GM18505 (cell line): ENCODE data around the gene LPCAT1.
"Not testable (repeated sequence)": the region's sequence is repeated elsewhere in the genome, so short reads cannot be mapped to it uniquely, and the experiment has no call there.

Source experiments
- ATAC-seq: cut with Tn5 transposase; IDR thresholded peaks from one replicate; pipeline ENCODE4 v1.9.1; 2021; ENCODE audit not compliant: unreplicated experiment
- POLR2A ChIP-seq: IDR thresholded peaks from 4 replicates; pipeline ENCODE4 v1.6.1; 2011; ENCODE audit warnings: borderline replicate concordance; ENCODE audit not compliant: insufficient read depth, insufficient read length; ENCODE audit errors: extremely low read depth

Gene LPCAT1

GRCh38 chr5:1479581-1480188, 44.1 kb downstream of the LPCAT1 start:
- no peak for ATAC-seq

GRCh38 chr5:1479066-1479465, 44.7 kb downstream of the LPCAT1 start:
- no peak for ATAC-seq

More at GRCh38 chr5:1479581-1480188, 44.1 kb downstream of the LPCAT1 start:
- peak; percentile 21 for TF ChIP-seq POLR2A

DNA sequence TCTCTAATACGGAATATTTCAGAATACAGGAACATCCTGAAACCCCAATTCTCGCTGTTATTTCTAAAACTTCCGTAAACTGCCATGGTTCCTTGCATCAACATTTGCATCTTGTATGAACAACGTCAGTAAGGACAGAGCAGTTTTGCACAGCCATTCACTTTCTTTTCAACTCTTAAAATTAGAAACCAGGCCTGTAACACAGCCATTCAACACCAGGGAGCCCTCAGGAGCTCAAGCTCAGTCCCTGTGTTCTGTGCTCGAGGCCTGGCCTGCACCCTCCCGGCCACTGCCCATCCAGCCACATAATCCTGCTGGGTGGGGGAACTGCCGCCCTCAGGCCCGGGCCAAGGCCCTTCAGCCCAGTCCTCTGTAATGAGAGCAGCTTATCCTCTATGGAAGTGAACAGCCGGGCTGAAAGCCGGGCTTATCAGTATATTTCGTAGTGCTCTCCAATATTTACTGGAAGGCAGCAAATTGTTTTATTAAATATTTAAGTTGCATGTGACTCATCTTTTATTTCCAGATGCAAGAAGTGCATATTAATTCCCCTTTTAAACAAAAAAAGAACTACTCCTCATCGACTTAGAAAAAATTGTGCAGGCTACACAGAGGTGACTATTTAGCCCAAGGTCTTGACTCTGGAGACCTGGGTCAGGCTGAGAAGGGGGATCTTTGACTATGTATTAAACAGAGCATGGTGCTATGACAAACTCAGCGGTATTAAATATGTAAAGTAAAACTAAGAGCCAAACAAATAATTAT, 45.3 kb downstream of the LPCAT1 start:
- no peak for TF ChIP-seq POLR2A
- ATAC-seq, result no peak

More at GRCh38 chr5:1479066-1479465, 44.7 kb downstream of the LPCAT1 start:
- no peak for TF ChIP-seq POLR2A

DNA sequence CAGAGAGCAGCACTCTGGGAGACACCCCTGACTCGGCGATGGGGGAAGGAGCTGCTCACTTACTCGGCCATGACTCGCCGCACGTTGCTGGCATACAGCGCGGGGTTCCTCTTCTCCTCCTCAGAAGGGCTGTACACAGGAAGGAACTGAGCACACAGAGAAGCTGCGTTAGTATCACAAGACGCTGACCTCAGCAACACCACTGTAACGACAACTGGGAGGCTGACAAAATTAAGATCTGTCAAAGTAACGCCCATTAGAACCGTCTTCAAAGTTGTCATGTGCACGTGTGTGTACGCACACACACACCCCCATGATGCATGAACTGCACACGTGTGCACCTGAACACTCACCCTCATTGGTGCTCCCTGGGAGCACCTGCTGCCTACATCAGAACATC, 46.4 kb downstream of the LPCAT1 start:
- ATAC-seq, result no peak
- TF ChIP-seq POLR2A, result no peak

DNA sequence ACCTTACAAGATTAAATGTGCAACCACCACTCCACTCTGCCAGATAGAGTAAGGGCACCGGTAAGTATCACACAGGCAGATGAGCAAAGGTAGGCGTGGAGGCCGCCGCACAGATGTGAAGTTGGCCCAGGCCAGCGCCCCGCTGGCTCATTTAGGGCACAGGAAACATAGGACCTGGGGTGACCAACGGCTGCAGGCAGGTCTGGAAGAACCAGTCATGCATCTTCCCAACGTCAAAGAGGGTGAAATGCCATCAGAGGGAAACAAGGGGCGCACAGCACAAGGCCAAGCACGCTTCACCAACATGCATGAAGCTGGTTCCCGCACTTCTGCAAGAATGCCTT, 46.8 kb downstream of the LPCAT1 start:
- TF ChIP-seq POLR2A, result no peak
- no peak for ATAC-seq

DNA sequence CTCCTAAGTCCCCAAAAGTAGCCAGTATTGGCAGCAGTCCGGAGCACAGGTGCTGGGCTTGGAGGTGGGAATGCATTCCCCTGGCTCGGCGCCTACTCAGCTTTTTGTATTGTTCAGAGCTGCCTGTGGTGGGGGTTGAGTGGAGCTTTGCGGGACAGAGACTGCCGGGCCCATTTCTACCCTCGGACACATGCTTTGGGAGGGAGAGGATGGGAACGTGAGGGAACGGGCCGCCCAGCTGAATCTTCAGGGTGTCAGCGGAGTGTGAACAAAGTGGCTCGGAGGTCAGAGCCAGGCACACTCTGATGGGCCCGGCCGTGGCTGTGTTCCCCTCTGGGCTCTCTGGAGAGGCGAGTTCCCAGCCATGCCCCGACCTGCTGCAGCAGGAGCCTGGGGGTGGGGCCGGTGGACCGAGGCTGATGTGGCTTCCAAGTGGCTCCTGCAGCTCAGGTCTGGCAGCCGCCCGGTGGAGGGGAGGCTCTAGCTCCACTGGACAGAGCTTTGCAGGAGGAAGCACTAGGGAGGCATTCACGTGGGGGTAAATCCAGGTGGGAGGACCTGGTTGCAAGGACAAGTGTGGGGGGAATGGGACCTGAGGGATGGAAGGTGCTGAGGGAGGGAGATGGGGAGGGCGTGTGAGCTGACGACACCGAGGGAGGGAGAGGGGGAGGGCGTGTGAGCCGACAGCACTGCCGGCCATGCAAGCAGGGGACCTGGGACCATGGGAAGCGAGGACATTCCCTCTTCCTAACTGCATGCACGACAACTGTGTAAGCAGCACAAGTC, 47.4 kb downstream of the LPCAT1 start:
- no peak for TF ChIP-seq POLR2A
- ATAC-seq, result no peak

- not testable (repeated sequence) for ATAC-seq
Observed at GRCh38 chr5:1475544-1475900, 48.2 kb downstream of the LPCAT1 start.

- TF ChIP-seq POLR2A, result no peak
- ATAC-seq, result no peak
Observed at GRCh38 chr5:1474866-1475543, 48.8 kb downstream of the LPCAT1 start.

- no peak for ATAC-seq
- TF ChIP-seq POLR2A, result no peak
Observed at GRCh38 chr5:1474183-1474839, 49.4 kb downstream of the LPCAT1 start.

- no peak for ATAC-seq
- TF ChIP-seq POLR2A, result no peak
Observed at GRCh38 chr5:1473746-1474145, 50.0 kb downstream of the LPCAT1 start.

- no peak for TF ChIP-seq POLR2A
- no peak for ATAC-seq
Observed at GRCh38 chr5:1472964-1473628, 50.7 kb downstream of the LPCAT1 start.
